Measurements from ENCODE around the gene MEGF6.

The MEGF6 gene

GRCh38 chr1:3614755-3615742 is 3.7 kb upstream of the MEGF6 start:
- no peak for DNase-seq (ENCODE audit: low spot score)
- no peak overlapping the region for H3K27ac ChIP-seq
- TF ChIP-seq CTCF (IDR thresholded peaks at IDR 0.05), result peak; percentile 43
- H3K4me3 ChIP-seq, result no peak overlapping the region

- peak overlapping the region; percentile 69 for H3K4me3 ChIP-seq
- no peak overlapping the region for H3K27ac ChIP-seq
- no peak for DNase-seq (ENCODE audit: low spot score)
- TF ChIP-seq CTCF (IDR thresholded peaks at IDR 0.05), result no peak
These were observed 815 bp upstream of the MEGF6 start for GRCh38 chr1:3612123-3612522.

GRCh38 chr1:3610527-3611169 is 660 bp downstream of the MEGF6 start:
- TF ChIP-seq CTCF (IDR thresholded peaks at IDR 0.05), result no peak
- no peak for DNase-seq (ENCODE audit: low spot score)
- peak overlapping the region; percentile 69 for H3K4me3 ChIP-seq
- H3K27ac ChIP-seq, result no peak overlapping the region

GRCh38 chr1:3609769-3610526 is 1.4 kb downstream of the MEGF6 start:
- no peak for DNase-seq (ENCODE audit: low spot score)
- no peak overlapping the region for H3K27ac ChIP-seq
- no peak for TF ChIP-seq CTCF (IDR thresholded peaks at IDR 0.05)
- peak overlapping the region; percentile 69 for H3K4me3 ChIP-seq

DNA sequence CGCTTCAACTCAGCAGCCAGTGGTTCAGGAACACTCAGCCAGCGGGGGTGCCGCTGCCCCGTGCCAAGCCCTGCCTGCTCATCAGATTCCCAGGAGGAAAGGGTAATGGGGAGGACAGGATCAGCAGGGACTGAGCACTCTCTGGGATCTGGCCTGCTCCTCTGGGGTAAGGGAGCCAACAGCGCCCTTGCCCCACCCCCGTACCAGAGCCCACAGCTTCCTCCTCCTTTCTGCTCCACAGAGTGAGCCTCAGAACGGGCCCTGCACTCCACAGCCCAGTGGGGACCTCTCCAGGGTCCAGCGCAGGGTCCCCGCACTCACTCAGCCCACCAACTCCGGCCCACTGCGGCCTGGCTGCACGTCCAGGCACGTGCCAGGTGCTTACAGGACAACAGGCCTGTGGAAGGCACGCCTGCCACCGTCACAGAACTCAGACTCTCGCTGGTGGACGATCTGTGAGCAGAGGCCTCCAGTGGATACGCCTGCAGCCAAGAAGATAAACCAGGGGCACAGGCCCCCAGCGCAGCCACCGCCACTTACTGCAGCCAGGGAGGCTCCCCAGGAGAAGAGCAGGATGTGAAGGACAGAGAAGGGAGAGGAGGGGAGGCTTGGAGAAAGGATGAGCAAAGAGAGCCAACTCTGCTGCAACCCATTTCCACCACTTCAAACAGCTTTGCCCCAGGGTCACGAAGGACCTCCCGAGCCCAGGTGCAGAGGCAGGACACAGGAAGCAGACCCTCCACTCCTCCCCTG is 2.1 kb downstream of the MEGF6 start:
- no peak for TF ChIP-seq CTCF (IDR thresholded peaks at IDR 0.05)
- Histone ChIP-seq H3K27ac (no peak overlapping the region), H3K4me3 (no peak overlapping the region)
- DNase-seq (ENCODE audit: low spot score), result no peak

DNA sequence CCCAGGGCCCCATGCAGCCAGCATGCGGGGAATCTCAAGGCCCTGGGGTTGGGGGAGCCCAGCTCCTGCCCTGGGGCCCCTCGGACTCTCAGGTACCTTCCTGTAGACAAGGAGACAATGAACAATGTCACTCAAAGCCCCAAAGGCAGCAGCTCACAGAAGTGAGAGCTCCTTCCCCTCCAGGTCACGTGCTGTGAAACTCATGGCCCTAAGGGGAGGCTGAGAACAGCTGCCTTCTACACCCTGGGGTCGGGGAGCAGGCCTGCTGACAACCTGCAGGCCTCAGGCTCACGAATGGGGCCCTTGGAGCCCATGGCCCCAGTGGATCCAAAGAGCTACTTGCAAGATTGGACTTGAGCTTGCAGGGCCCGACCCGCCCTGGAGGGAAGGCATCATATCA is 3.2 kb downstream of the MEGF6 start:
- Histone ChIP-seq H3K4me3 (no peak overlapping the region), H3K27ac (no peak overlapping the region)
- TF ChIP-seq CTCF (IDR thresholded peaks at IDR 0.05), result no peak
- DNase-seq (ENCODE audit: low spot score), result no peak

All from coronary artery (tissue), 2 donors.